H9 (cell line): Measurements from ENCODE around the gene ARL14EPL. TPM values are rescaled to one million over a fixed set of nuclear protein-coding genes. Genes with fewer than 3 reads are reported as not detected.

Source experiments
- DNase-seq: peaks from one replicate; pipeline ENCODE4 v3.0.0-alpha.2; 2017
- H2AFZ ChIP-seq: one replicate; pipeline ENCODE4 v1.6.1; 2013; ENCODE audit warnings: mild to moderate bottlenecking, low read length, control low read depth, moderate library complexity
- H2AK5ac ChIP-seq: 2 replicates; pipeline ENCODE4 v1.6.1; 2013; ENCODE audit warnings: low read length, control low read depth, mixed read lengths; ENCODE audit not compliant: insufficient read length
- H2BK120ac ChIP-seq: one replicate; pipeline ENCODE4 v1.6.1; 2013; ENCODE audit warnings: low read depth, mild to moderate bottlenecking, low read length, control low read depth, inconsistent platforms; ENCODE audit not compliant: poor library complexity, severe bottlenecking
- H2BK12ac ChIP-seq: 2 replicates; pipeline ENCODE4 v1.6.1; 2013; ENCODE audit warnings: low read length, control low read depth, mixed read lengths, low read depth; ENCODE audit not compliant: insufficient read length
- H2BK15ac ChIP-seq: 2 replicates; pipeline ENCODE4 v1.6.1; 2013; ENCODE audit warnings: low read depth, low read length, control low read depth
- H2BK20ac ChIP-seq: one replicate; pipeline ENCODE4 v1.6.1; 2013; ENCODE audit warnings: low read depth, mild to moderate bottlenecking, low read length, control low read depth, inconsistent platforms; ENCODE audit not compliant: poor library complexity, severe bottlenecking
- H2BK5ac ChIP-seq: 2 replicates; pipeline ENCODE4 v1.6.1; 2013; ENCODE audit warnings: low read length, control low read depth, mixed read lengths; ENCODE audit not compliant: insufficient read length
- H3K14ac ChIP-seq: 2 replicates; pipeline ENCODE4 v1.6.1; 2013; ENCODE audit warnings: low read length, control low read depth; ENCODE audit not compliant: insufficient read depth
- H3K18ac ChIP-seq: 2 replicates; pipeline ENCODE4 v1.6.1; 2013; ENCODE audit warnings: low read depth, mild to moderate bottlenecking, mixed read lengths, low read length, control low read depth; ENCODE audit not compliant: insufficient read length
- H3K23ac ChIP-seq: 2 replicates; pipeline ENCODE4 v1.6.1; 2013; ENCODE audit warnings: low read length, control low read depth, mixed read lengths, low read depth; ENCODE audit not compliant: insufficient read length
- H3K23me2 ChIP-seq: 2 replicates; pipeline ENCODE4 v1.6.1; 2013; ENCODE audit warnings: low read depth, mild to moderate bottlenecking, mixed read lengths, low read length, control low read depth; ENCODE audit not compliant: insufficient read length, poor library complexity, severe bottlenecking
- H3K27ac ChIP-seq: 2 replicates; pipeline ENCODE4 v1.5.1; 2013; ENCODE audit warnings: low read length, control low read depth, mixed read lengths, low read depth; ENCODE audit not compliant: insufficient read length
- H3K27me3 ChIP-seq: 2 replicates; pipeline ENCODE4 v1.6.1; 2013; ENCODE audit warnings: low read length, control low read depth, inconsistent platforms; ENCODE audit not compliant: insufficient read depth
- H3K4ac ChIP-seq: 2 replicates; pipeline ENCODE4 v1.6.1; 2013; ENCODE audit warnings: low read depth, mild to moderate bottlenecking, control low read depth, inconsistent platforms, low read length, moderate library complexity
- H3K4me1 ChIP-seq: 2 replicates; pipeline ENCODE4 v1.6.1; 2013; ENCODE audit warnings: low read length, control low read depth, inconsistent platforms; ENCODE audit not compliant: insufficient read depth
- H3K4me2 ChIP-seq: 2 replicates; pipeline ENCODE4 v1.6.1; 2013; ENCODE audit warnings: low read length, control low read depth, mixed read lengths; ENCODE audit not compliant: insufficient read length, insufficient read depth
- H3K56ac ChIP-seq: 2 replicates; pipeline ENCODE4 v1.6.1; 2013; ENCODE audit warnings: low read depth, mild to moderate bottlenecking, mixed read lengths, low read length, control low read depth; ENCODE audit not compliant: insufficient read length
- H3K79me1 ChIP-seq: 2 replicates; pipeline ENCODE4 v1.6.1; 2013; ENCODE audit warnings: low read depth, mild to moderate bottlenecking, moderate library complexity, low read length, control low read depth, inconsistent platforms; ENCODE audit not compliant: insufficient read depth, poor library complexity, severe bottlenecking
- H3K79me2 ChIP-seq: 2 replicates; pipeline ENCODE4 v1.6.1; 2013; ENCODE audit warnings: low read length, control low read depth, inconsistent platforms; ENCODE audit not compliant: insufficient read depth
- H3K9ac ChIP-seq: 2 replicates; pipeline ENCODE4 v1.6.1; 2013; ENCODE audit warnings: low read length, control low read depth, mixed read lengths; ENCODE audit not compliant: insufficient read length; ENCODE audit errors: extremely low read depth
- H3K9me3 ChIP-seq: one replicate; pipeline ENCODE4 v1.6.1; 2013; ENCODE audit warnings: low read depth, low read length, inconsistent platforms; ENCODE audit not compliant: control insufficient read depth
- H3T11ph ChIP-seq: one replicate; pipeline ENCODE4 v1.6.1; 2013; ENCODE audit warnings: mild to moderate bottlenecking, low read length, control low read depth, inconsistent platforms
- H4K20me1 ChIP-seq: one replicate; pipeline ENCODE4 v1.6.1; 2013; ENCODE audit not compliant: control insufficient read depth, insufficient read length, insufficient read depth
- H4K5ac ChIP-seq: 2 replicates; pipeline ENCODE4 v1.6.1; 2013; ENCODE audit warnings: low read depth, mild to moderate bottlenecking, mixed read lengths, low read length, control low read depth; ENCODE audit not compliant: insufficient read length
- H4K8ac ChIP-seq: replicated peaks from 2 replicates; pipeline ENCODE4 v1.6.1; 2013; ENCODE audit warnings: low read length, control low read depth, mixed read lengths, low read depth; ENCODE audit not compliant: insufficient read length
- H4K91ac ChIP-seq: 2 replicates; pipeline ENCODE4 v1.6.1; 2013; ENCODE audit warnings: low read depth, mild to moderate bottlenecking, moderate library complexity, mixed read lengths, low read length, control low read depth; ENCODE audit not compliant: insufficient read length
- H3K27ac Mint-ChIP-seq, 3 experiments: 2 replicates in 2 of 3; 3 replicates in 1 of 3; pipeline ENCODE4 v1.8.0; 2020 to 2021; ENCODE audit warnings: mixed read lengths in 3 of 3, mild to moderate bottlenecking in 1 of 3, moderate library complexity in 1 of 3
- H3K27me3 Mint-ChIP-seq: 2 replicates; pipeline ENCODE4 v1.8.0; 2021; ENCODE audit warnings: low read depth, mild to moderate bottlenecking, moderate library complexity, mixed read lengths
- H3K36me3 Mint-ChIP-seq, 3 experiments: 2 replicates in 2 of 3; 3 replicates in 1 of 3; pipeline ENCODE4 v1.8.0; 2020 to 2021; ENCODE audit warnings: low read depth in 3 of 3, mixed read lengths in 3 of 3; ENCODE audit not compliant: insufficient read depth in 1 of 3
- H3K4me1 Mint-ChIP-seq, 2 experiments: 2 replicates each; pipeline ENCODE4 v1.8.0; 2020; ENCODE audit warnings: mixed read lengths in 2 of 2
- H3K4me3 Mint-ChIP-seq, 2 experiments: 2 replicates in 1 of 2; 3 replicates in 1 of 2; pipeline ENCODE4 v1.8.0; 2020 to 2021; ENCODE audit warnings: mild to moderate bottlenecking in 2 of 2, mixed read lengths in 2 of 2, moderate library complexity in 1 of 2
- H3K9me3 Mint-ChIP-seq, 2 experiments: 2 replicates in 1 of 2; 3 replicates in 1 of 2; pipeline ENCODE4 v1.8.0; 2020; ENCODE audit warnings: mild to moderate bottlenecking in 2 of 2, mixed read lengths in 2 of 2, moderate library complexity in 1 of 2
- WGBS: extraction: QIAGEN DNeasy Blood & Tissue Kit; methylation state at CpG from one replicate; pipeline ENCODE4 v1.1.7; 2013; ENCODE audit warnings: missing lambda C conversion rate, low lambda C conversion rate, mixed read lengths; ENCODE audit not compliant: insufficient read length; ENCODE audit errors: extremely low coverage; 5-methylcytosine and 5-hydroxymethylcytosine counted together
- total RNA-seq: library from RNA; stranded (reverse); gene quantifications from 2 replicates; pipeline ENCODE4 v1.2.1, GENCODE V29; 2021
- TF ChIP-seq, protein P1 (sequence below): fragments of 200-600 bp; sonication (generic); conservative IDR thresholded peaks from 3 replicates; pipeline ENCODE4 v1.8.0; 2021; ENCODE audit warnings: antibody characterized with exemption, mild to moderate bottlenecking

ARL14EPL gene
- total RNA-seq, 1 experiment from 2014 or later: not detected

- no peak overlapping the region for H2AK5ac ChIP-seq
- H3K79me1 ChIP-seq: no peaks in the 10 kb centered on the region
- no CpG with 5 or more reads among the region's 1 CpG for WGBS
- H2BK20ac ChIP-seq: no peak overlapping the region
- no peak for DNase-seq
- no peak overlapping the region for H3K4ac ChIP-seq
- H3K4me2 ChIP-seq: no peak overlapping the region
- Mint-ChIP-seq H3K27ac (no peak overlapping the region), H3K4me3 (no peak overlapping the region), H3K36me3 (peaks cover 14 to 46% (median 32%) of the 10 kb centered on the region in 3 experiments; a peak in 6 of 7 replicates), H3K4me1 (no peaks in the 10 kb centered on the region), H3K9me3 (no peaks in the 10 kb centered on the region), H3K27me3 (no peaks in the 10 kb centered on the region)
- no peak overlapping the region for H3T11ph ChIP-seq
- H4K5ac ChIP-seq: no peak overlapping the region
- no peak overlapping the region for H3K56ac ChIP-seq
- TF ChIP-seq, protein P1, sequence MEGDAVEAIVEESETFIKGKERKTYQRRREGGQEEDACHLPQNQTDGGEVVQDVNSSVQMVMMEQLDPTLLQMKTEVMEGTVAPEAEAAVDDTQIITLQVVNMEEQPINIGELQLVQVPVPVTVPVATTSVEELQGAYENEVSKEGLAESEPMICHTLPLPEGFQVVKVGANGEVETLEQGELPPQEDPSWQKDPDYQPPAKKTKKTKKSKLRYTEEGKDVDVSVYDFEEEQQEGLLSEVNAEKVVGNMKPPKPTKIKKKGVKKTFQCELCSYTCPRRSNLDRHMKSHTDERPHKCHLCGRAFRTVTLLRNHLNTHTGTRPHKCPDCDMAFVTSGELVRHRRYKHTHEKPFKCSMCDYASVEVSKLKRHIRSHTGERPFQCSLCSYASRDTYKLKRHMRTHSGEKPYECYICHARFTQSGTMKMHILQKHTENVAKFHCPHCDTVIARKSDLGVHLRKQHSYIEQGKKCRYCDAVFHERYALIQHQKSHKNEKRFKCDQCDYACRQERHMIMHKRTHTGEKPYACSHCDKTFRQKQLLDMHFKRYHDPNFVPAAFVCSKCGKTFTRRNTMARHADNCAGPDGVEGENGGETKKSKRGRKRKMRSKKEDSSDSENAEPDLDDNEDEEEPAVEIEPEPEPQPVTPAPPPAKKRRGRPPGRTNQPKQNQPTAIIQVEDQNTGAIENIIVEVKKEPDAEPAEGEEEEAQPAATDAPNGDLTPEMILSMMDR: no peak
- no peaks in the 10 kb centered on the region for H3K79me2 ChIP-seq
- H2BK120ac ChIP-seq: no peak overlapping the region
- H4K91ac ChIP-seq: no peak overlapping the region
- no peak overlapping the region for H3K27ac ChIP-seq
- no peak overlapping the region for H2AFZ ChIP-seq
- no peaks in the 10 kb centered on the region for H3K27me3 ChIP-seq
- H3K23ac ChIP-seq: no peak overlapping the region
- no peak overlapping the region for H4K8ac ChIP-seq
- no peak overlapping the region for H3K14ac ChIP-seq
- no peaks in the 10 kb centered on the region for H3K4me1 ChIP-seq
- H2BK5ac ChIP-seq: no peak overlapping the region
- H3K23me2 ChIP-seq: no peaks in the 10 kb centered on the region
- no peak overlapping the region for H2BK12ac ChIP-seq
- H3K9me3 ChIP-seq: no peaks in the 10 kb centered on the region
- H4K20me1 ChIP-seq: no peaks in the 10 kb centered on the region
- no peak overlapping the region for H3K9ac ChIP-seq
- no peak overlapping the region for H2BK15ac ChIP-seq
- H3K18ac ChIP-seq: no peak overlapping the region
Measured at GRCh38 chr5:116091416-116091815, 59.1 kb downstream of the ARL14EPL start.
